HG03442 (cell line): ENCODE data around the gene FAM72D.
"Not testable (repeated sequence)": the region's sequence is repeated elsewhere in the genome, so short reads cannot be mapped to it uniquely, and the experiment has no call there.

ENCODE experiments used
- ATAC-seq: cut with Tn5 transposase; IDR thresholded peaks from one replicate; pipeline ENCODE4 v1.9.1; 2021; ENCODE audit warnings: mild to moderate bottlenecking, moderate library complexity; ENCODE audit not compliant: unreplicated experiment

Gene FAM72D

GRCh38 chr1:145144264-145144913 lies 48.6 kb downstream of the FAM72D start:
- not testable (repeated sequence) for ATAC-seq

DNA sequence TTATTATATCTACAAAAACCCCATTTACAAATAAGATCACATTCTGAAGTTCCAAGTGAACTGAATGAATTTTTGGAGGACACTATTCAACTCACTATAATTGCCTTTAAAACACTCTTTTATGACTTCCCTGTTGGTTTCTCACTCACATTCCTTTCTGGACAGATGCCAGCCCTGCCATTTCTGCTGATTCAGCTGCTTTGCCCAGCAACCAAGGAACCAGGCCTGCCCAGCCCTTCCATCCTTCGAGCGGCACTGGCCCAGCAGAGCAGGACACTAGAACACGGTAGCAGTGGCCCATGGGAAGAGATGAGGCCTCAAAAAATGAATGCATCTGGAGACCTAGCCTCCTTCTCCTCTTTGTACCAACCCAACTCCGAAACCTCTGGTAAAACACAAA lies 50.5 kb downstream of the FAM72D start:
- not testable (repeated sequence) for ATAC-seq

GRCh38 chr1:145147172-145147571 lies 51.4 kb downstream of the FAM72D start:
- ATAC-seq: not testable (repeated sequence)

DNA sequence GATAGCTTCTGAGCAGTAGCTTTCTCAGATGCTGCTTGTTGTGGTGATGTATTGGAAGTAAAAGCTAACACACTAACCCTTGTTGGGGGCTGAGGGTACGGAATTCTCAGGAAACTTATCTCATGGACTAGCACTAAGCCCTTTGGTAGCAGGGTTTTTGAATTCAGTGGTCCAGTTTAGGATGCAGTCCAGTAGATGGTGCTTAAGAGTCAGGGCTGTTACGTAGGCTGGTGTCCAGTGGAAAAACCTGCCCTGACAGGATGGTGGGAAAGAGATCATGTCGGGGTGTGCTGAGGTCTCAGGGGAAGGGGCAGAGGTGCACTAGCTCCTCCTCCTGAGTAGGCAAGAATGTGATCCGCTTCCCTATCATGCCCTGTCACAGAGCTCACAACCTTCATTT lies 59.6 kb downstream of the FAM72D start:
- not testable (repeated sequence) for ATAC-seq

- not testable (repeated sequence) for ATAC-seq
Measured at GRCh38 chr1:145155873-145156272, 60.1 kb downstream of the FAM72D start.

GRCh38 chr1:145156891-145157610 lies 61.3 kb downstream of the FAM72D start:
- not testable (repeated sequence) for ATAC-seq

DNA sequence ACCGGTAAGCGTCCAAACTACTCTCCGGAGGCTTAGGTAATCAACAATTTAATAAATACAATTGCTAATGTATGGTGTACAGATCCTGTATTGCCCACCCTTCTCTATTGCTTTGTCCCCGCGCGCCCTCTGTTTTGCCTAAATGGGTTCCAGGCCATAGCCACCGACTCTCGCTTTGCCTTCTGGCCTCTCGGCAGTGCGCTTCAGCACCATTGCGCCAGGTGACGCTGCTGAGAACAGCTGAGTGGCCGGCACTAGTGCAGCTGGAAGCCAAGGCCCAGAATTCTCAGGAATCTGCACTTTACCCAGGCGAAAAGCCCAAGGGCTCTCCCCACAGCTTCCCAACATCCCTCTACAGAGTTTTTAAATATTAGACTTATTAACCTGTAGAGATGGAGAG lies 61.9 kb downstream of the FAM72D start:
- ATAC-seq: not testable (repeated sequence)

DNA sequence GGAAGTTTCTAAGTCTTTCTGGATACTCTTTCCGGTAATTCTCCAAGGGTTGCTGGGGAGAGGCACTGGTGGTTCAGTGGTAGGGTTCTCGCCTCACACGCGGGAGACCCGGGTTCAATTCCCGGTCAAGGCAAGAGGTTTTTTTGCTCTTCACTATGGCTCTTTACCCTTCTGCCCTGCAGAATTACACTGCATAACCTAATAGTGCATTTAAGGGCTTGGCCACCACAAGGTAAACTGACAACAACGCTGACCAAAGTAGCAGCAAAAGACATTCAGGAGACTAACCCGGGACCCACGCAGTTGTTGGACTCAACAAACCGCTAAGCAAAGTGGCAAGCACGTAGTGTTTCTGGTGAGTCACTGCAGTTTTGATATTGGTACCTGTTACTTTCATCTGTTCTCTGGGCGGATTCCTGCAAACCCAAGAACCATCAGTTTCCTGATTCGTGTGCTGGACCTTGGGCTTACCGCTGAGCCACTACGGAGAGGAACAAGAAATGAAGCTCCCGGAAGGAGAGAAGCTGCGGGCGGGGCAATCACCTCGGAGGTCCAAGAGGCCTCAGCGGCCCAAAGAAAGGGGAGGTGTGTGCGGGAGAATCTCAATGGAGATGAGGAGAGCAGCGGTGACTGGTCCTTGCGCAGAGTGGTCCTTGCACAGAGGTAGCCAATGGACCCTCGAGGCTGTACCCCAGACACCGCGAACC lies 65.4 kb downstream of the FAM72D start:
- ATAC-seq: peak; percentile 55
